IPS DF 4.7 (cell line): Measurements from ENCODE around the gene ZDHHC19.
"Not testable (repeated sequence)": the region's sequence is repeated elsewhere in the genome, so short reads cannot be mapped to it uniquely, and the experiment has no call there.

Experiments used
- DNase-seq: peaks from one replicate; pipeline ENCODE4 v3.0.0-alpha.2; 2013; ENCODE audit warnings: low spot score; ENCODE audit errors: extremely low read depth

ZDHHC19 gene

DNA sequence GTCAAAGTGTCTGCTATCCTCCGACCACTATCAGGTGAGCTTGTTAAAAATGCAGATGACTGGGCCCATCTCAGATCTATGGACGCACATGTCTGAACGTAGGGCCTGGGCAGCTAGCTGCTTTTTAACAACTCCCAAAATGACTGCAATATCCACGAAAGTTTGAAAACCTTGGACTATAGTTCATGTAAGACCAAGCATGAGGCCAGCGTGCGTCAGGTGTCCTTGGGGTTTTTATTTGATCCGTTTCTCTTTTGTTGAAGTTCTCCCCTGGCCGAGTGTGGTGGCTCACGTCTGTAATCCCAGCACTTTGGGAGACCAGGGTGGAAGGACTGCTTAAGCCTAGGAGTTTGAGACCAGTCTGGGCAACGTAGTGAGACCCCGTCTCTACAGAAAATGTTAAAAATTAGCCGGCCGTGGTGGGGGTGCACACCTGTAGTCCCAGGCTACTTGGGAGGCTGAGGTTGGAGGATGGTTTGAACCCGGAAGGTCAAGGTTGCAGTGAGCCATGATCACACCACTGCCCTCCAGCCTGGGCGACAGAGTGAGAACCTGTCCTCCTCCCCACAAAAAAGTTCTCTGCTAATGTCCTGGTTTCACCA is 14.7 kb upstream of the ZDHHC19 start:
- no peak for DNase-seq

GRCh38 chr3:196225086-196225485 is 13.9 kb upstream of the ZDHHC19 start:
- DNase-seq: no peak

GRCh38 chr3:196222876-196223595 is 11.8 kb upstream of the ZDHHC19 start:
- no peak for DNase-seq

GRCh38 chr3:196220991-196221390 is 9.8 kb upstream of the ZDHHC19 start:
- DNase-seq: no peak

DNA sequence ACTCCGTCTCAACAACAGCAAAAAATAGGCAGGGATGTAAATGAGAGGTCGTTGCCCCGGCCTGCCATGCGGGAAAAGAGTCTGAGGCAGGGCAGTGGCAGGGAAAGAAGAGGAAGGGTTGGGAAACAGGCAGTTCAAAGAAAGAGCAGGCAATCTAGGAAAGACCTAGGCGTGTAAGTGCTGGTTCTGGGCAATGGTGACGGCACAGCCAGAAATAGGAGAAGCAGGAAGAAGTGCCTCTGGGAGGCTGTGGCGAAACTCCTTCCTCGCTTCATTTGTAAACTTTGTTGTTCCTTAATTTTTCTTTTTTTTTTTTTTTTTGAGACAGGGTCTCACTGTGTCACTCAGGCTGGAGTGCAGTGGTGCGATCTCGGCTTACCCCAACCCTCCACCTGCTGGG is 9.4 kb upstream of the ZDHHC19 start:
- DNase-seq: no peak

DNA sequence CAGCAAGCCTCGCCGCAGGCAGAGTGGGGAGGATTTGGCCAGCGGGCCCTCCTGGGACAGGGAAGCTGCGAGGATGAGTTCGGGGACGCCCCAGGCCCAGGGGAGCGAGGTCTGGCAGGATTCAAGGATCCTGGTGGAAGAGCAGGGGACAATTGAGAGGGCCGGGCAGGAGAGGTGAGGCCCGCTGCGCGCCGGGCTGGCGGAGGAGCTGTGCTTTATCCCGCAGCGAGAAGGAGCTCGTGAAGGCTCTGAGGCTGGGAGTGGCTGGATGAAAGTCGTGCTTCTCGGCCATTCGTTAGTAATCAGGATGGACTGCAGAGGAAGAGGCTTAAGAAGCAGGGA is 8.7 kb upstream of the ZDHHC19 start:
- no peak for DNase-seq

- DNase-seq: no peak
Observed at GRCh38 chr3:196219194-196219969, 8.2 kb upstream of the ZDHHC19 start.

DNA sequence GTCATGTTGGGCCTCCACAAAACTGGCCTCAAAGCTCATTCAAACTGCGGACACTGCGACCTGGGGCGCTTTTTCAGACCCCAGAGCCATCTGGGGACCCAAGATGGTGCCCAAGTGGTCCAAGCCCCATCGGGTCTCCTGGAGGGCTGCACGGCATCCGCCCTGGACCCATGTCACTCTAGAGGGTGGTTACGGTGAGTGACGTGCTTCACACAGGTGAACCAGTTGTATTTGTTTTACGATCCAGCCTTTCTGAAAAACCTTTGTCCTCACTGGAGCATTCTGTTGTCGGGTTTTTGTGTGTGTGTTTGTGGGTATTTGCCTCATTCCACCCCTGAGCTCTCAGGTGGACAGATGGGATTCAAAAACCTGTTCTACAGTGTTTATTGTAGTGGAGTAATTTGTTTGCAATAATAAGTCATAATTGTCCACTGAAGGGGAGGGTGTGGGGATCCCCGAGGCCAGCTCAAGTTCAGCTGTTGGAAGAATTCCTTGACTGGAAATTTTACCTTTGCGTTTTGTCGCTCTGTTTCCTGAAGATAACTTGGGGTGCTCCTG is 7.0 kb upstream of the ZDHHC19 start:
- DNase-seq: no peak

DNA sequence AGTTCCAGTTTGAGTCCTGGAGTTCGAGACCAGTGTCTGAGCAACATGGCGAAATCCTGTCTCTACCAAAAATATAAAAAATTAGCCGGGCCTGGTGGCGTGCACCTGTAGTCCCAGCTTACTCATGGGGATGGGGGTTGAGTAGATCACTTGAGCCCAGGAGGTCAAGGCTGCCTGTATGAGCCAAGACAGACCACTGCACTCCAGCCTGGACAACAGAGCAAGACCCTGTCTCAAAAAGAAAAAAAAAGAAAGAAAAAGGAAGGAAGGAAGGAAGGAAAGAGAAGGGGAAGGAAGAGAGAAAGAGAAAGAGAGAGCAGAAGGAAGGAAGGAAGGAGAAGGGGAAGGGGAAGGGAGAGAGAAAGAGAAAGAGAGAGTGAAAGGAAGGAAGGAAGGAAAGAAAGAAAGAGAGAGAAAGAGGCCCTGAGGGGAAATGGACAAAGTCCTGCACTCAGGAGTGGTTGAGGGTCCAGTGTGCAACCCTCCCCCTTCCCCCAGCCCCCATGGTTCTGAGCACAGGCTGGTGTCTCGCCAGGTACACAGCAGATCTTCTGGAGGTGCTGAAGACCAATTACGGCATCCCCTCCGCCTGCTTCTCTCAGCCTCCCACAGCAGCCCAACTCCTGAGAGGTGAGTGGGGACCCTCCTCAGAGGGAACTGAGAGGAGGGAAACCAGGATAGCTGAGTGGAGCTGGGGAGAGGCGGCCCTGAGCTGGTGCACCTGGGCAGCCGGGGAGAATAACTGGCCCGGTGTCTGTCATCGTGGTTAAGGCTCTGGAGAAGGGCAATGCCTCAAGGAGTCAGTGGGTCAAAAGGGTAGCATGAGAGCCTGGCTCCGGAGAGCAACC is 6.3 kb upstream of the ZDHHC19 start:
- no peak for DNase-seq

GRCh38 chr3:196216681-196217211 is 5.5 kb upstream of the ZDHHC19 start:
- no peak for DNase-seq

- DNase-seq: no peak
Observed at GRCh38 chr3:196216089-196216564, 4.9 kb upstream of the ZDHHC19 start, which contains the start of gene SLC51A. Gene SLC51A (plus strand): TSS chr3:196216534. CDS start chr3:196216713, 179 bp downstream.

- DNase-seq: no peak
Observed at GRCh38 chr3:196215493-196216020, 4.4 kb upstream of the ZDHHC19 start.

DNA sequence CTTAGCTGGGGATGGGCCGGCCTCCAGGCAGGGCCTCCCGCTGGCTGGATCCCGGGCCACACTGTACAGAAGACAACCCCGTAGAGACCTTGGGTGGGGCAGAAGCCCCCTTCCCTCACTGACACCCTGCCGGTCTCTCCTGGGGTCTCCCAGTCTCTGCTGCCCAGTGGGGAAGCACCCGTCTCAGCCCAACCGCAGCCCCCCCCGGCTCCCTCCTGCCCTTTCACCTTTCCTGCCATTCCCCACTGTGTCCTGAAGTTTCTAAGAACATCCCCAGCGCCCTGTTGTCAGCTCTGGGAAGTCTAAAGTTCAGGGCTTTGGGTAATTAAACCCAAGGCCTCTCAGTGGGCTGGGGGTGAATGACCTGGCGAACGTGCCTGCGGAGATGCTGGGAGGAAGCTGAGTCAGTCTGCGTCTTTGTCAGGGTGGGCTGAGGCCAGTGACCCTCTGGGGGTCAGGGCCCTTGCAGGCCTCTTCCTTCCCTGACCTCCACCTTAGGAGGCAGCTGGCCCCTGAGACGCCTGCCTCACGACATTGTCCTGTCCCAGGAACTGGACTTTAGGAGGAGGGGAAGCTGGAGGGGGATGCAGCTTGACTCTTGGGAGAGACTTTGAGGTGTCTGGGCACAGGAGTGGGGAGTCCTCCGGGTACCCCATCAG is 3.7 kb upstream of the ZDHHC19 start:
- no peak for DNase-seq

DNA sequence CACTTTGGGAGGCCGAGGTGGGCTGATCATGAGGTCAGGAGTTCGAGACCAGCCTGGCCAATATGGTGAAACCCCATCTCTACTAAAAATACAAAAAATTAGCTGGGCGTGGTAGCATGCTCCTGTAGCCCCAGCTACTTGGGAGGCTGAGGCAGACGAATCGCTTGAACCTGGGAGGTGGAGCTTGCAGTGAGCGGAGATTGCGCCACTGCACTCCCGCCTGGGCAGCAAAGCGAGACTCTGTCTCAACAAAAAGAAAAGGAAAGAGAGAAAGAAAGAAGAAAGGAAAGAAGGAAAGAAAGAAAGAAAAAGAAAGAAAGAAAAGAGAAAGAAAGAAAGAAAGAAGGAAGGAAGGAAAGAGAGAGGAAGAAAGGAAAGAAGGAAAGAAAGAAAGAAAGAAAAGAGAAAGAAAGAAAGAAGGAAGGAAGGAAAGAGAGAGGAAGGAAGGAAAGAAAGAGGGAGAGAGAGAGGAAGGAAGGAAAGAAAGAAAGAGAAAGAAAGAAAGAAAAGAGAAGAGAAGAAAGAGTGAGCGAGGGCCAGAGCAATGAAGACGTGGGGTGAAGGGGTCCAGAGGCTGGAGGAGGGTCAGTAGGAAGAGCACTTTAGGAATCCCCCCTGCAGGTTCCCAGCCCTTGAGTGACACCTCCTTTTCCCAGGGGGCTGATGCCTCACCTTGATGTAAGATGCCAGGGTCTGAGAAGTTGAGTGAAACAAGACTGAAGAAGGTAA is 1.1 kb downstream of the ZDHHC19 start:
- DNase-seq: not testable (repeated sequence)

DNA sequence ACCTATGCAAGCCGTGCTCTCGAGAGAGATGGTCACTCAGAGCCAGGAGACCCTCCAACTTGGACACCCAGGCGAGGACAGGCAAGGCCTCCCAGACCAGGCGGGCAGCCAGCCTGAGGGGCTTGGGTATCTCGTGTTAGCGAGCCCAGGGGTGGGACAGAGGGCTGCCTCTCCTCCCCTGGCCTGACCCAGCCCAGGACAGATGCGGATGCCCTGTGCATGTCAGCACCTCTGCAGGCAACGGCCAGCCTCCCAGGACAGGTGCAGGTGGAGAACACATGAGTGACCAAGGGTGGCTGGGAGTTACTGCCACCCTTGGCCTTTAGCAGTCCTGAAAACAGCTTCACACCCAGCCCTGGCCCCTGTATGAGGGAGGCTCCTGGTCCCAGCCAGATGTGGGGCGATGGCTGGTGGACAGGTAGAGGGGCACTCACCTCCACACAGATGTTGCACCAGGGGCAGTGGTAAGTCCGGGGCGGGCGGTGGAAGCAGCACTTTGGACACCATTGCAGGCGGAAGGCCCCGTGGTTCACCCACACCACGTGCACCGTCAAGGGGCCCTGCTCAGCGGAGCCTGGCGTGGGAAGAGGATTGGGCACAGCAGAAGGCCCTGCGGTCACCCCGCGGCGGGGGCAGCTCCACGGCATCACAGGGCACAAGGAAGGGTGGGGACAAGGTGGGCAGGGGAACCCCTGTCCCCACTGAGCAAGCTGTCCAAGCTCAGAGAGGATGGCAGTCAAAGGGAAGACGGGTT is 2.1 kb downstream of the ZDHHC19 start:
- no peak for DNase-seq

DNA sequence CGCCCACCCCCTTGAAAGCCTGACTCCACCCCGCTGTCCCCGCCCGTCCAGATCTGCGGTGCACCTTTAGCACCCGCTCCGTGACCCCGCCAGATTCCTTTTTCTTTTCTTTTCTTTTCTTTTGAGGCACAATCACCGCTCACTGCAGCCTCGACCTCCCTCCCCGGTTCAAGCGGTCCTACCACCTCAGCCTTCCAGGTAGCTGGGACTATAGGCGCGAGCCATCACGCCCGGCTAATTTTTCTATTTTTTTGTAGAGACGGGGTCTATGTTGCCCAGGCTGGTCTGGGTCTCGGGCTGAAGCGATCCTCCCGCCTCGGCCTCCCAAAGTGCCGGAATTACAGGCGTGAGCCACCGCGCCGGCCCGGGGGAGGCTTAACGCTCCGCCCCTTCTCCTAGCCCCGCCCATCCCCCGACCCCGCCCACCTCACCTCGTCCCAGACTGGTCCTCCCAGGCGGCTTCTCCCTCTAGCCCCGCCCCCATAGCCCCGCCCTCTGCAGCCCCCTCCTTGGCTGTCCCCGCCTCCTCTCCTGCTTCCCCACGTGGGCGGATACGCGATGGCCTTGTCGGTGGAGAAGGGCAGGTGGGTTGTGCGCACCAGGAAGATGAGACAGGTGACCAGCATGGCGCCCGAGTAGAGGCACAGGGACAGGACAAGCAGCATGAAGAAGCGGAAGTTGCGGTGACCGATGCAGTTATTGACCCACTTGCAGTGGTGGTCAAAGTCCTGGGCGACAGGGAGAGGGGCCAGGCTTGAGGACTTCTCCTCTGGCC is 3.2 kb downstream of the ZDHHC19 start:
- DNase-seq: no peak

DNA sequence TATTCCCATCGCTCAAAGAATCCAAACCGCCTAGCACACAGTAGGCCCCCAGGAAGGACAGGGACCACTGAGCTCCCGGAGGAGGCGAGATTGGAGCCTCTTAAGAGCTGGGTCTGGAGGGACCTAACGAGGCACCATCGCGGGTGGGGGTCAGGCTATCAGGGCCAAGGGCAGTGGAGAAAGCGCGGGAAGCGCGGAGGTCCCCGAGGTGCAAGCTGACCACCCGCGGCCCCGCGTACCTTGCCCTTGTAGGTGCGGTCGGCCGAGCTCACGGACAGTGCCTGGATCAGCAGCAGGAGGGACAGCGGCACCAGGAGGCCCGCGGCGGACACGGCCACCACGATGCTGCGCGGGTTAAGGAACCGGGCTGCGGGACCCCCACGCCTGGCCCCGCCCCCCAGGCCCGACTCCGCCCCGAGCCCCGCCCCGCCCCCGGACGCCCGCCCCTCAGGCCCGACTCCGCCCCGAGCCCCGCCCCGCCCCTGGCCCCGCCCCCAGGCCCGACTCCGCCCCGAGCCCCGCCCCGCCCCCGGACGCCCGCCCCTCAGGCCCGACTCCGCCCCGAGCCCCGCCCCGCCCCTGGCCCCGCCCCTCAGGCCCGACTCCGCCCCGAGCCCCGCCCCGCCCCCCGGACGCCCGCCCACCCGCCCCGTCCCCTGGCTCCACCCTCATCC is 3.9 kb downstream of the ZDHHC19 start:
- DNase-seq: no peak
